WTC11 (cell line): Measurements from ENCODE around the gene OBI1. TPM values are rescaled to one million over a fixed set of nuclear protein-coding genes. Genes with fewer than 3 reads are reported as not detected.

ENCODE experiments used
- ATAC-seq: fragments of 200-7000 bp; cut with Tn5 transposase; 2 replicates; pipeline ENCODE4 v1.10.0; 2021; ENCODE audit warnings: mild to moderate bottlenecking, moderate library complexity
- CTCF ChIA-PET: fragments of 300-600 bp; sonication (Branson Sonifier 250); formaldehyde crosslinking; loops from one replicate; lab custom pipeline; 2021; ENCODE audit warnings: antibody characterized with exemption; lab: Charles Lee
- POLR2A ChIA-PET: fragments of 350-600 bp; sonication (Branson Sonifier 250); formaldehyde crosslinking; loops from one replicate; lab custom pipeline; 2021; ENCODE audit warnings: antibody characterized with exemption; lab: Charles Lee
- DNase-seq: peaks from one replicate; pipeline ENCODE4 v3.0.0; 2021; ENCODE audit warnings: low spot score
- H3K27ac Mint-ChIP-seq: 2 replicates; pipeline ENCODE4 v1.8.0; 2021; ENCODE audit warnings: mixed read lengths
- H3K27me3 Mint-ChIP-seq: 2 replicates; pipeline ENCODE4 v1.8.0; 2021; ENCODE audit warnings: low read depth, mild to moderate bottlenecking, moderate library complexity, mixed read lengths
- H3K36me3 Mint-ChIP-seq: 2 replicates; pipeline ENCODE4 v1.8.0; 2021; ENCODE audit warnings: mixed read lengths
- H3K4me1 Mint-ChIP-seq: 2 replicates; pipeline ENCODE4 v1.8.0; 2022; ENCODE audit warnings: mixed read lengths
- H3K4me3 Mint-ChIP-seq: 2 replicates; pipeline ENCODE4 v1.8.0; 2021; ENCODE audit warnings: mild to moderate bottlenecking, moderate library complexity, mixed read lengths
- H3K9me3 Mint-ChIP-seq: 2 replicates; pipeline ENCODE4 v1.8.0; 2021; ENCODE audit warnings: mixed read lengths
- ATF1 ChIP-seq: sonication (generic); formaldehyde crosslinking; IDR thresholded peaks from 2 replicates; pipeline ENCODE4 v1.8.1; 2023; ENCODE audit warnings: mild to moderate bottlenecking, moderate library complexity, missing genetic modification reagents
- FOXJ3 ChIP-seq: sonication (generic); formaldehyde crosslinking; IDR thresholded peaks from 2 replicates; pipeline ENCODE4 v1.9.0; 2021; ENCODE audit warnings: missing genetic modification reagents, mild to moderate bottlenecking, borderline replicate concordance
- FOXP1 ChIP-seq: sonication (generic); formaldehyde crosslinking; IDR thresholded peaks from 2 replicates; pipeline ENCODE4 v1.8.0; 2022; ENCODE audit warnings: missing genetic modification reagents, mild to moderate bottlenecking, moderate library complexity, borderline replicate concordance
- IRF2 ChIP-seq: sonication (generic); formaldehyde crosslinking; IDR thresholded peaks from 2 replicates; pipeline ENCODE4 v1.8.0; 2022; ENCODE audit warnings: low read depth, missing genetic modification reagents, borderline replicate concordance
- MYBL2 ChIP-seq: sonication (generic); formaldehyde crosslinking; IDR thresholded peaks from 2 replicates; pipeline ENCODE4 v1.8.1; 2023; ENCODE audit warnings: mild to moderate bottlenecking, moderate library complexity, missing genetic modification reagents
- NR2C2 ChIP-seq: sonication (generic); formaldehyde crosslinking; IDR thresholded peaks from 2 replicates; pipeline ENCODE4 v1.8.0; 2022; ENCODE audit warnings: mild to moderate bottlenecking, missing genetic modification reagents
- SP1 ChIP-seq: sonication (generic); formaldehyde crosslinking; conservative IDR thresholded peaks from 2 replicates; pipeline ENCODE4 v1.8.1; 2022; ENCODE audit warnings: missing genetic modification reagents
- TCF7 ChIP-seq: sonication (generic); formaldehyde crosslinking; IDR thresholded peaks from 2 replicates; pipeline ENCODE4 v1.8.0; 2022; ENCODE audit warnings: mild to moderate bottlenecking, low read depth, missing genetic modification reagents, moderate library complexity
- ZBTB21 ChIP-seq: sonication (generic); formaldehyde crosslinking; IDR thresholded peaks from 2 replicates; pipeline ENCODE4 v1.8.1; 2023; ENCODE audit warnings: mild to moderate bottlenecking, missing genetic modification reagents, borderline replicate concordance
- total RNA-seq: library from RNA; stranded (reverse); gene quantifications from 3 replicates; pipeline ENCODE4 v1.2.3, GENCODE V29; 2021
- TF ChIP-seq, protein P1 (sequence below): fragments of 250-450 bp; sonication (Bioruptor Pico); IDR thresholded peaks from 2 replicates; pipeline ENCODE4 v2.1.2; 2022; ENCODE audit warnings: mild to moderate bottlenecking, moderate library complexity
- TF ChIP-seq, protein P2 (sequence below): sonication (generic); formaldehyde crosslinking; IDR thresholded peaks from 2 replicates; pipeline ENCODE4 v1.8.1; 2022; ENCODE audit warnings: mild to moderate bottlenecking, moderate library complexity, missing genetic modification reagents
- TF ChIP-seq, protein P3 (sequence below): sonication (generic); formaldehyde crosslinking; IDR thresholded peaks from 2 replicates; pipeline ENCODE4 v1.8.1; 2023; ENCODE audit warnings: mild to moderate bottlenecking, missing genetic modification reagents, moderate library complexity
- TF ChIP-seq, protein P4 (sequence below): sonication (generic); formaldehyde crosslinking; IDR thresholded peaks from 2 replicates; pipeline ENCODE4 v1.8.1; 2023; ENCODE audit warnings: mild to moderate bottlenecking, missing genetic modification reagents, moderate library complexity
- TF ChIP-seq, protein P5 (sequence below): sonication (generic); formaldehyde crosslinking; IDR thresholded peaks from 2 replicates; pipeline ENCODE4 v1.8.1; 2022; ENCODE audit warnings: low read depth, mild to moderate bottlenecking, moderate library complexity, missing genetic modification reagents, borderline replicate concordance
- TF ChIP-seq, protein P6 (sequence below): sonication (generic); formaldehyde crosslinking; IDR thresholded peaks from 2 replicates; pipeline ENCODE4 v1.8.0; 2022; ENCODE audit warnings: missing genetic modification reagents
- TF ChIP-seq, protein P7 (sequence below): fragments of 250-450 bp; sonication (Bioruptor Pico); IDR thresholded peaks from 2 replicates; pipeline ENCODE4 v1.9.0; 2021; ENCODE audit warnings: mild to moderate bottlenecking

OBI1 gene
- total RNA-seq, 1 experiment from 2014 or later, result 13.4 TPM

DNA sequence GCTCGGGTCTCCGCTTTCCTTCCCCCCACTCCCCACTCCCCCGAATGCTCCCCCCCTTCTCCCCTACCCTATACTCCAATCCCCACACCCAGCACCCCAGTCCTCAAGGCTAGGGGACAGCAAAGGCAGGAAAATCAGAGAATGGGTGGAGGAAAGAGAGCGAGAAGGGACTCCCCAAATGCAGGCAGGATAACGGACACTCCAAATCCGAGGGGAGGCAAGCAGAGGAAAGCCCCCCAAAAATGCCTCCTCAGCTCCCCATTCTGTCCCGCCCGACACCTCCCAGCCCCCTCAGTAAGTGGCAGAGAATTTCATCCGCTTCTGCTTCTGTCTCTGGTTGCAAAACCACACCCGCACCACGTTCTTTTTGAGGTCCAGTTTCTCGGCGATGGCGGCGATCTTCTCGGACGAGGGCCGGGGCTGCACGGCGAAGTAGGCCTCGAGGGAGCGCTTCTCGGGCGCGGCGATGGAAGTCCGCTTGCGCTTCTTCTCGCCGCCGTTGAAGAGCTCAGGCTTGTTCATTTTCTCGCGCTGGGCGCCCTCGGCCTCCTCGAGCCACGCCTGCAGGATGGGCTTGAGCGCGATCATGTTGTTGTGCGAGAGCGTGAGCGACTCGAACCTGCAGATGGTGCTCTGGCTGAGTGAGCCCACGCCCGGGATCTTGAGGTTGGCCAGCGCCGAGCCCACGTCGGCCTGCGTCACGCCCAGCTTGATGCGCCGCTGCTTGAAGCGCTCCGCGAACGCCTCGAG, 57.7 kb downstream of the OBI1 start:
- Mint-ChIP-seq H3K4me1 (peaks cover 56% of the 10 kb centered on the region), H3K4me3 (peak overlapping the region; percentile 67)
- TF ChIP-seq, protein P1, sequence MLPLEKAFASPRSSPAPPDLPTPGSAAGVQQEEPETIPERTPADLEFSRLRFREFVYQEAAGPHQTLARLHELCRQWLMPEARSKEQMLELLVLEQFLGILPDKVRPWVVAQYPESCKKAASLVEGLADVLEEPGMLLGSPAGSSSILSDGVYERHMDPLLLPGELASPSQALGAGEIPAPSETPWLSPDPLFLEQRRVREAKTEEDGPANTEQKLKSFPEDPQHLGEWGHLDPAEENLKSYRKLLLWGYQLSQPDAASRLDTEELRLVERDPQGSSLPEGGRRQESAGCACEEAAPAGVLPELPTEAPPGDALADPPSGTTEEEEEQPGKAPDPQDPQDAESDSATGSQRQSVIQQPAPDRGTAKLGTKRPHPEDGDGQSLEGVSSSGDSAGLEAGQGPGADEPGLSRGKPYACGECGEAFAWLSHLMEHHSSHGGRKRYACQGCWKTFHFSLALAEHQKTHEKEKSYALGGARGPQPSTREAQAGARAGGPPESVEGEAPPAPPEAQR, result no peak
- TF ChIP-seq, protein P2, sequence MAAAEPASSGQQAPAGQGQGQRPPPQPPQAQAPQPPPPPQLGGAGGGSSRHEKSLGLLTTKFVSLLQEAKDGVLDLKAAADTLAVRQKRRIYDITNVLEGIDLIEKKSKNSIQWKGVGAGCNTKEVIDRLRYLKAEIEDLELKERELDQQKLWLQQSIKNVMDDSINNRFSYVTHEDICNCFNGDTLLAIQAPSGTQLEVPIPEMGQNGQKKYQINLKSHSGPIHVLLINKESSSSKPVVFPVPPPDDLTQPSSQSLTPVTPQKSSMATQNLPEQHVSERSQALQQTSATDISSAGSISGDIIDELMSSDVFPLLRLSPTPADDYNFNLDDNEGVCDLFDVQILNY (CRISPR knock-in tag), result no peak
- TF ChIP-seq, protein P3, sequence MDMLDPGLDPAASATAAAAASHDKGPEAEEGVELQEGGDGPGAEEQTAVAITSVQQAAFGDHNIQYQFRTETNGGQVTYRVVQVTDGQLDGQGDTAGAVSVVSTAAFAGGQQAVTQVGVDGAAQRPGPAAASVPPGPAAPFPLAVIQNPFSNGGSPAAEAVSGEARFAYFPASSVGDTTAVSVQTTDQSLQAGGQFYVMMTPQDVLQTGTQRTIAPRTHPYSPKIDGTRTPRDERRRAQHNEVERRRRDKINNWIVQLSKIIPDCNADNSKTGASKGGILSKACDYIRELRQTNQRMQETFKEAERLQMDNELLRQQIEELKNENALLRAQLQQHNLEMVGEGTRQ (CRISPR knock-in tag), result no peak
- TF ChIP-seq, protein P4, sequence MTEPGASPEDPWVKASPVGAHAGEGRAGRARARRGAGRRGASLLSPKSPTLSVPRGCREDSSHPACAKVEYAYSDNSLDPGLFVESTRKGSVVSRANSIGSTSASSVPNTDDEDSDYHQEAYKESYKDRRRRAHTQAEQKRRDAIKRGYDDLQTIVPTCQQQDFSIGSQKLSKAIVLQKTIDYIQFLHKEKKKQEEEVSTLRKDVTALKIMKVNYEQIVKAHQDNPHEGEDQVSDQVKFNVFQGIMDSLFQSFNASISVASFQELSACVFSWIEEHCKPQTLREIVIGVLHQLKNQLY, result no peak
- TF ChIP-seq SP1, result no peak
- no peak for TF ChIP-seq IRF2 (CRISPR knock-in tag)
- TF ChIP-seq ZBTB21 (CRISPR knock-in tag), result no peak
- TF ChIP-seq, protein P5, sequence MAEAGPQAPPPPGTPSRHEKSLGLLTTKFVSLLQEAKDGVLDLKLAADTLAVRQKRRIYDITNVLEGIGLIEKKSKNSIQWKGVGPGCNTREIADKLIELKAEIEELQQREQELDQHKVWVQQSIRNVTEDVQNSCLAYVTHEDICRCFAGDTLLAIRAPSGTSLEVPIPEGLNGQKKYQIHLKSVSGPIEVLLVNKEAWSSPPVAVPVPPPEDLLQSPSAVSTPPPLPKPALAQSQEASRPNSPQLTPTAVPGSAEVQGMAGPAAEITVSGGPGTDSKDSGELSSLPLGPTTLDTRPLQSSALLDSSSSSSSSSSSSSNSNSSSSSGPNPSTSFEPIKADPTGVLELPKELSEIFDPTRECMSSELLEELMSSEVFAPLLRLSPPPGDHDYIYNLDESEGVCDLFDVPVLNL (CRISPR knock-in tag), result no peak
- peak; percentile 44; the same call in 1 of the 2 replicates for TF ChIP-seq FOXP1
- TF ChIP-seq FOXJ3 (CRISPR knock-in tag), result no peak
- TF ChIP-seq, protein P6, sequence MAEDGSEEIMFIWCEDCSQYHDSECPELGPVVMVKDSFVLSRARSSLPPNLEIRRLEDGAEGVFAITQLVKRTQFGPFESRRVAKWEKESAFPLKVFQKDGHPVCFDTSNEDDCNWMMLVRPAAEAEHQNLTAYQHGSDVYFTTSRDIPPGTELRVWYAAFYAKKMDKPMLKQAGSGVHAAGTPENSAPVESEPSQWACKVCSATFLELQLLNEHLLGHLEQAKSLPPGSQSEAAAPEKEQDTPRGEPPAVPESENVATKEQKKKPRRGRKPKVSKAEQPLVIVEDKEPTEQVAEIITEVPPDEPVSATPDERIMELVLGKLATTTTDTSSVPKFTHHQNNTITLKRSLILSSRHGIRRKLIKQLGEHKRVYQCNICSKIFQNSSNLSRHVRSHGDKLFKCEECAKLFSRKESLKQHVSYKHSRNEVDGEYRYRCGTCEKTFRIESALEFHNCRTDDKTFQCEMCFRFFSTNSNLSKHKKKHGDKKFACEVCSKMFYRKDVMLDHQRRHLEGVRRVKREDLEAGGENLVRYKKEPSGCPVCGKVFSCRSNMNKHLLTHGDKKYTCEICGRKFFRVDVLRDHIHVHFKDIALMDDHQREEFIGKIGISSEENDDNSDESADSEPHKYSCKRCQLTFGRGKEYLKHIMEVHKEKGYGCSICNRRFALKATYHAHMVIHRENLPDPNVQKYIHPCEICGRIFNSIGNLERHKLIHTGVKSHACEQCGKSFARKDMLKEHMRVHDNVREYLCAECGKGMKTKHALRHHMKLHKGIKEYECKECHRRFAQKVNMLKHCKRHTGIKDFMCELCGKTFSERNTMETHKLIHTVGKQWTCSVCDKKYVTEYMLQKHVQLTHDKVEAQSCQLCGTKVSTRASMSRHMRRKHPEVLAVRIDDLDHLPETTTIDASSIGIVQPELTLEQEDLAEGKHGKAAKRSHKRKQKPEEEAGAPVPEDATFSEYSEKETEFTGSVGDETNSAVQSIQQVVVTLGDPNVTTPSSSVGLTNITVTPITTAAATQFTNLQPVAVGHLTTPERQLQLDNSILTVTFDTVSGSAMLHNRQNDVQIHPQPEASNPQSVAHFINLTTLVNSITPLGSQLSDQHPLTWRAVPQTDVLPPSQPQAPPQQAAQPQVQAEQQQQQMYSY (CRISPR knock-in tag), result no peak
- TF ChIP-seq NR2C2 (CRISPR knock-in tag), result 0 out of 2 replicates have a peak, but pooled peaks have one; percentile 27
- TF ChIP-seq MYBL2 (CRISPR knock-in tag), result no peak
- TF ChIP-seq, protein P7, sequence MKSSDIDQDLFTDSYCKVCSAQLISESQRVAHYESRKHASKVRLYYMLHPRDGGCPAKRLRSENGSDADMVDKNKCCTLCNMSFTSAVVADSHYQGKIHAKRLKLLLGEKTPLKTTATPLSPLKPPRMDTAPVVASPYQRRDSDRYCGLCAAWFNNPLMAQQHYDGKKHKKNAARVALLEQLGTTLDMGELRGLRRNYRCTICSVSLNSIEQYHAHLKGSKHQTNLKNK, result no peak
- no peak for TF ChIP-seq TCF7 (CRISPR knock-in tag)
- TF ChIP-seq ATF1, result no peak
- TF ChIP-seq, all 79 proteins: peak for 2
- no peaks in the 10 kb centered on the region for H3K9me3 Mint-ChIP-seq
- no peaks in the 10 kb centered on the region for H3K36me3 Mint-ChIP-seq
- CTCF ChIA-PET, result interaction anchor here (1.8 kb wide), 1 partner anchor 15 kb away, joined by 8 read pairs; no protein-coding TSS in a partner anchor
- peak; percentile 54 for DNase-seq
- no peak overlapping the region for H3K27ac Mint-ChIP-seq
- peaks cover 97% of the 10 kb centered on the region for H3K27me3 Mint-ChIP-seq
- POLR2A ChIA-PET, result no interaction called here
- ATAC-seq, result peak; percentile 6
